SK-N-SH (cell line): ENCODE measurements around the gene MEGF6.

Source experiments
- RAD21 ChIP-seq: IDR thresholded peaks from 2 replicates; pipeline ENCODE4 v1.6.1; 2012; ENCODE audit warnings: mild to moderate bottlenecking, low read length
- SIN3A ChIP-seq: IDR thresholded peaks from 2 replicates; pipeline ENCODE4 v1.6.1; 2012; ENCODE audit warnings: low read depth, mild to moderate bottlenecking, low read length, moderate library complexity, borderline replicate concordance
- TAF1 ChIP-seq: IDR thresholded peaks from 2 replicates; pipeline ENCODE4 v1.6.1; 2012; ENCODE audit warnings: low read depth, mild to moderate bottlenecking, low read length, moderate library complexity, borderline replicate concordance
- TF ChIP-seq, protein P1 (sequence below): fragments of 200-600 bp; sonication (generic); IDR thresholded peaks from 2 replicates; pipeline ENCODE4 v1.6.1; 2017; ENCODE audit warnings: antibody characterized with exemption, mild to moderate bottlenecking, moderate library complexity

DNA sequence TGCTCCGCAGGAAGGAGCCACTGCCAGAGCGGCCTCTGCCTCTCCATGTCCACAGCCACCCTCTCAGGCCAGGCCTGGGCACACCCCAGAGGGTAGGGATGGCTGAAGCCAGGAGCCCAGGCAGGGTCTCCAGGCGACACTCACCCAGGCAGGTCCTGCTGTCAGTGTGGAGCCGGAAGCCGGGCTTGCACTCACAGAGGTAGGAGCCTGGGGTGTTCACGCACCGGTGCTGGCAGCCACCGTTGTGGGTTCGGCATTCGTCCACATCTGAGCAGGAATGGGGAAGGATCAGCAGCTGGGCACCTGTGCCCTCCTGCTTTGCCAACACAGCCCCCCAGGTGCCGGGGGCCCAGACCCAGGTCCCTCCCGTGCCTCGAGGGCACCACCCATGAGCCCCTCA is 87.3 kb downstream of the MEGF6 start:
- TF ChIP-seq, protein P1, sequence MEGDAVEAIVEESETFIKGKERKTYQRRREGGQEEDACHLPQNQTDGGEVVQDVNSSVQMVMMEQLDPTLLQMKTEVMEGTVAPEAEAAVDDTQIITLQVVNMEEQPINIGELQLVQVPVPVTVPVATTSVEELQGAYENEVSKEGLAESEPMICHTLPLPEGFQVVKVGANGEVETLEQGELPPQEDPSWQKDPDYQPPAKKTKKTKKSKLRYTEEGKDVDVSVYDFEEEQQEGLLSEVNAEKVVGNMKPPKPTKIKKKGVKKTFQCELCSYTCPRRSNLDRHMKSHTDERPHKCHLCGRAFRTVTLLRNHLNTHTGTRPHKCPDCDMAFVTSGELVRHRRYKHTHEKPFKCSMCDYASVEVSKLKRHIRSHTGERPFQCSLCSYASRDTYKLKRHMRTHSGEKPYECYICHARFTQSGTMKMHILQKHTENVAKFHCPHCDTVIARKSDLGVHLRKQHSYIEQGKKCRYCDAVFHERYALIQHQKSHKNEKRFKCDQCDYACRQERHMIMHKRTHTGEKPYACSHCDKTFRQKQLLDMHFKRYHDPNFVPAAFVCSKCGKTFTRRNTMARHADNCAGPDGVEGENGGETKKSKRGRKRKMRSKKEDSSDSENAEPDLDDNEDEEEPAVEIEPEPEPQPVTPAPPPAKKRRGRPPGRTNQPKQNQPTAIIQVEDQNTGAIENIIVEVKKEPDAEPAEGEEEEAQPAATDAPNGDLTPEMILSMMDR: no peak
- TF ChIP-seq TAF1 (no peak), SIN3A (no peak), RAD21 (no peak)
